Ovary (tissue), 9 donors: ENCODE measurements around the gene TRIOBP. TPM values are rescaled to one million over a fixed set of nuclear protein-coding genes. Genes with fewer than 3 reads are reported as not detected.

Experiments used
- DNase-seq, 5 donors: peaks; one replicate each; pipeline ENCODE4 v3.0.0-alpha.2; 2019 to 2020
- H3K27ac ChIP-seq, 2 donors: fragments of 200-600 bp; one replicate each; pipeline versions ENCODE4 v1.5.1 to v1.8.0; 2019 to 2022
- H3K27me3 ChIP-seq: fragments of 200-600 bp; one replicate; pipeline ENCODE4 v1.8.0; 2022
- H3K36me3 ChIP-seq: fragments of 200-600 bp; sonication (generic); one replicate; pipeline ENCODE4 v1.5.1; 2019
- H3K4me1 ChIP-seq: one replicate; pipeline ENCODE4 v1.8.1; 2013; ENCODE audit warnings: mild to moderate bottlenecking, moderate library complexity; ENCODE audit not compliant: insufficient read depth
- H3K4me3 ChIP-seq: fragments of 200-600 bp; sonication (generic); one replicate; pipeline ENCODE4 v1.5.1; 2017
- H3K9me3 ChIP-seq, 2 donors: fragments of 200-600 bp in 1 of 2; sonication (generic) in 1 of 2; one replicate each; pipeline versions ENCODE4 v1.5.1 to v1.8.1; 2013 to 2019; ENCODE audit warnings: mild to moderate bottlenecking in 1 of 2, moderate library complexity in 1 of 2
- CTCF ChIP-seq, 3 donors: fragments of 450-650 bp in 2 of 3; fragments of 200-600 bp in 1 of 3; IDR thresholded peaks; one replicate each; pipeline versions ENCODE4 v1.5.1 to v1.8.0; 2016 to 2022; ENCODE audit warnings: antibody characterized with exemption in 3 of 3, mild to moderate bottlenecking in 1 of 3
- EP300 ChIP-seq: sonication (generic); formaldehyde crosslinking; IDR thresholded peaks from one replicate; pipeline ENCODE4 v1.6.1; 2017; ENCODE audit warnings: antibody characterized with exemption
- POLR2A ChIP-seq: fragments of 450-650 bp; IDR thresholded peaks from one replicate; pipeline ENCODE4 v1.6.1; 2017; ENCODE audit warnings: antibody characterized with exemption, mild to moderate bottlenecking, moderate library complexity
- WGBS, 3 donors: extraction: QIAGEN DNeasy Blood & Tissue Kit in 1 of 3; methylation state at CpG; one replicate each; pipeline versions ENCODE4 v1.1.5 to v1.1.7; 2013 to 2017; 5-methylcytosine and 5-hydroxymethylcytosine counted together
- intact Hi-C, 4 donors: fragments of 100-400 bp; cut with DNase I; formaldehyde crosslinking; loops; one replicate each; pipeline versions ENCODE4 v1.11.0 to v1.15.1; 2022 to 2023
- polyA plus RNA-seq, 2 donors: library from polyadenylated mRNA; stranded (reverse); fragments of 200-250 nt in 1 of 2; fragments of 350-450 nt in 1 of 2; fragmentation: Illumina TruSeq in 1 of 2; extraction: RNeasy Lipid Tissue Mini Kit (QIAGEN cat#74804) in 1 of 2; gene quantifications; one replicate each; pipeline ENCODE4 v1.2.3, GENCODE V29; 2013 to 2014
- total RNA-seq, 7 donors: library from RNA; depleted of rRNA in 2 of 7; stranded (reverse); fragments of >200 nt in 2 of 7; fragmentation: NEBNext Ultra II Directional in 3 of 7; extraction: Animal tissue kit (Norgen Biotek cat#: 25700) in 3 of 7; gene quantifications; one replicate each; pipeline versions ENCODE4 v1.1.0 to v1.2.4, GENCODE V29; 2016 to 2023
- donor health status: DM: no; HTN: no; CAD: no; lungs with moderate emphysema.
- donor health status: DM: no; HTN: no; CAD: no.
- donor health status: Bipolar disorder and iron deficiency.
- donor health status: DM: yes; HTN: yes; CAD: no.
- donor health status: DM: no; HTN: no; CAD: no.
- donor health status: DM: yes; HTN: yes; CAD: no.

TRIOBP gene
- total and polyA plus RNA-seq, 9 donors = 19.5 to 175 (median 86.8) TPM

- Histone ChIP-seq H3K9me3 (no peaks in the 10 kb centered on the region), H3K27ac (no peak overlapping the region), H3K4me1 (no peaks in the 10 kb centered on the region), H3K36me3 (no peaks in the 10 kb centered on the region), H3K27me3 (no peaks in the 10 kb centered on the region), H3K4me3 (no peak overlapping the region)
- WGBS, 3 donors = 92 to 98% (median 93%) methylated on average over 3 of the region's 3 CpGs
- no peak for TF ChIP-seq POLR2A
- no peak for TF ChIP-seq EP300
- TF ChIP-seq CTCF (IDR thresholded peaks at IDR 0.05) = no peak
- DNase-seq = no peak
- intact Hi-C loops = no loop called here
Observed at GRCh38 chr22:37768273-37768672, 71.4 kb downstream of the TRIOBP start.

GRCh38 chr22:37769056-37769455 lies 72.2 kb downstream of the TRIOBP start:
- no peak for DNase-seq
- intact Hi-C loops = no loop called here
- H3K27ac ChIP-seq = no peak overlapping the region
- TF ChIP-seq CTCF (IDR thresholded peaks at IDR 0.05) (no peak), EP300 (no peak), POLR2A (no peak)
- no peaks in the 10 kb centered on the region for H3K27me3 ChIP-seq
- no peaks in the 10 kb centered on the region for H3K4me1 ChIP-seq
- H3K36me3 ChIP-seq = no peaks in the 10 kb centered on the region
- 93 to 94% (median 93%) methylated on average over 24 of the region's 24 CpGs for WGBS, 3 donors
- no peaks in the 10 kb centered on the region for H3K9me3 ChIP-seq
- no peak overlapping the region for H3K4me3 ChIP-seq

- WGBS, 3 donors = 46 to 48% (median 48%) methylated on average over 4 of the region's 4 CpGs
- Histone ChIP-seq H3K4me3 (no peak overlapping the region), H3K9me3 (no peaks in the 10 kb centered on the region), H3K4me1 (no peaks in the 10 kb centered on the region), H3K27me3 (no peaks in the 10 kb centered on the region), H3K27ac (no peak overlapping the region), H3K36me3 (no peaks in the 10 kb centered on the region)
- TF ChIP-seq CTCF (IDR thresholded peaks at IDR 0.05) (no peak), EP300 (no peak), POLR2A (no peak)
- intact Hi-C loops = loop anchor here in 1 of 4 donors (10.0 kb wide), 1 partner anchor 86 kb away; the partner anchor contains the start of gene NOL12
- DNase-seq = no peak
Observed at GRCh38 chr22:37771081-37771480, 74.2 kb downstream of the TRIOBP start.

- 87 to 90% (median 88%) methylated on average over 17 of the region's 17 CpGs for WGBS, 3 donors
- intact Hi-C loops = loop anchor here in 1 of 4 donors (10.0 kb wide), 1 partner anchor 87 kb away; the partner anchor contains the start of gene NOL12
Observed at GRCh38 chr22:37771702-37772427, 75.0 kb downstream of the TRIOBP start.

More at GRCh38 chr22:37771702-37772427, 75.0 kb downstream of the TRIOBP start:
- Histone ChIP-seq H3K27me3 (no peaks in the 10 kb centered on the region), H3K4me1 (peaks cover 3% of the 10 kb centered on the region), H3K4me3 (no peak overlapping the region), H3K9me3 (no peaks in the 10 kb centered on the region), H3K36me3 (no peaks in the 10 kb centered on the region), H3K27ac (no peak overlapping the region)
- no peak for DNase-seq
- TF ChIP-seq EP300 = no peak
- no peak for TF ChIP-seq CTCF (IDR thresholded peaks at IDR 0.05)
- no peak for TF ChIP-seq POLR2A
